ENCODE results near the gene RERE.
A peak's percentile ranks its signal among the peaks of the same experiment; 100 is the strongest.

RERE gene

DNA sequence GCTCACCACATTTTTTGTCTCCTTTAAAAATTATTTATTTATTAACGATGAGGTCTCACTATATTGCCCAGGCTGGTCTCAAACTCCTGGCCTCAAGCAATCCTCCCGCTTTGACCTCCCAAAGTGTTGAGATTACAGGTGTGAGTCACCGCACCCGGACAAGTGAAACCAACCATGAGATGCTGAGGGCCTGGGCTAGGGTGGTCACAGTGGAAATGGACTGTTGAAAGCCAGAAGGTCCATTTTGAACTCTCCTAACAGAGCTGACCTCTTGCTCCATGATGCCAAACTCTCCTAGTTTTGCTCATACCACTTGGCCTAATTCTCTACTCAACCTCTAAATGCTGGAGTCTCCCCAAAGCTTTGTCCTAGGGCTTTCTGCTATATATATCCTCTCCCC, 390.4 kb downstream of the RERE start:
- Histone ChIP-seq H3K4me3 (ENCODE audit: low read depth in 1 of 5, low read length in 5 of 5) (no peak overlapping the region), H3K27ac (ENCODE audit: low read depth, low read length) (no peak overlapping the region), H3K9me3 (ENCODE audit: control insufficient read depth in 5 of 5, low read length in 5 of 5) (no peaks in the 10 kb centered on the region), H3K27me3 (ENCODE audit: control insufficient read depth in 5 of 5, insufficient read depth in 4 of 5, low read length in 5 of 5) (no peaks in the 10 kb centered on the region), H3K36me3 (ENCODE audit: control insufficient read depth in 5 of 5, insufficient read depth in 5 of 5, low read length in 5 of 5) (no peaks in the 10 kb centered on the region), H3K4me1 (ENCODE audit: control insufficient read depth in 5 of 5, insufficient read depth in 5 of 5, low read length in 5 of 5) (peaks cover 5 to 49% (median 31%) of the 10 kb centered on the region in 5 donors), H3K9ac (ENCODE audit: low read length in 5 of 5) (no peak overlapping the region)

- Histone ChIP-seq H3K27ac (ENCODE audit: low read depth, low read length) (no peak overlapping the region), H3K4me1 (ENCODE audit: control insufficient read depth in 5 of 5, insufficient read depth in 5 of 5, low read length in 5 of 5) (peaks cover 5 to 59% (median 43%) of the 10 kb centered on the region in 5 donors), H3K9ac (ENCODE audit: low read length in 5 of 5) (no peak overlapping the region), H3K4me3 (ENCODE audit: low read depth in 1 of 5, low read length in 5 of 5) (no peak overlapping the region), H3K27me3 (ENCODE audit: control insufficient read depth in 5 of 5, insufficient read depth in 4 of 5, low read length in 5 of 5) (no peaks in the 10 kb centered on the region), H3K36me3 (ENCODE audit: control insufficient read depth in 5 of 5, insufficient read depth in 5 of 5, low read length in 5 of 5) (no peaks in the 10 kb centered on the region), H3K9me3 (ENCODE audit: control insufficient read depth in 5 of 5, low read length in 5 of 5) (no peaks in the 10 kb centered on the region)
These were observed 391.7 kb downstream of the RERE start for GRCh38 chr1:8425781-8426161.

DNA sequence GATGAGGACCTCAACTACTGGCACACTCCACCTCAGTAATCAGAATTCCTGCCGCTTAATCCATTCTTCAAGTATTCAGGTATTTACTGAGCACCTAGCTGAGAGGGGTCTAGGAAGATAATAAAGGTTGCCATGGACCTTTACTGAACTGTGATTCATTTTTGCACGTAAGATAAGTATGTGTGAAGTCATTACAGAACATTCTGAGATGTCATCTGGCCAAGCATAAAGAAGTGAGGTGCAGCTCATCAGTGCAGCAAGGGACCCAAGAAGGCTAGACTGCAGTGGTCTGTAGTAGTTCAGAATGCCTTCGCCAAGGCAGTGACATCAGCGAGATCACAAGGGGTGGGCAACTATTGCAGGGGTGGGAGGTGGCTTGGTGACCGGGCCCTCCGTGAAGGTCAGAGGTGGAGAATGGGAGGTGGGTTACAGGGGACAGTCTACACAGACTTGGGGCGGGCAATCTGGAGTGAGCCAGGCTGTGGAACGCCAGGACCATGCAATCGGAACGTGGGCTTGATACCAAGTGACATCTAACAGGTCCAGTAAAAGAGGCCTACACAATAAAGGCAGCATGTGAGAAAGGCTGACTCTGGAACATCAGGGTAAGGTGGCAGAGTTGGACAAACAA, 392.2 kb downstream of the RERE start:
- peak overlapping the region; percentile 93 for H3K27ac ChIP-seq (ENCODE audit: low read depth, low read length)
- H3K4me1 ChIP-seq (ENCODE audit: control insufficient read depth in 5 of 5, insufficient read depth in 5 of 5, low read length in 5 of 5): peaks cover 7 to 64% (median 48%) of the 10 kb centered on the region in 5 donors
- peak overlapping the region in 1 of 5 donors; percentile 86 for H3K9ac ChIP-seq (ENCODE audit: low read length in 5 of 5)
- peak overlapping the region in 3 of 5 donors; percentile 70 to 89 (median 82) for H3K4me3 ChIP-seq (ENCODE audit: low read depth in 1 of 5, low read length in 5 of 5)
- H3K36me3 ChIP-seq (ENCODE audit: control insufficient read depth in 5 of 5, insufficient read depth in 5 of 5, low read length in 5 of 5): no peaks in the 10 kb centered on the region
- H3K27me3 ChIP-seq (ENCODE audit: control insufficient read depth in 5 of 5, insufficient read depth in 4 of 5, low read length in 5 of 5): no peaks in the 10 kb centered on the region
- no peaks in the 10 kb centered on the region for H3K9me3 ChIP-seq (ENCODE audit: control insufficient read depth in 5 of 5, low read length in 5 of 5)

DNA sequence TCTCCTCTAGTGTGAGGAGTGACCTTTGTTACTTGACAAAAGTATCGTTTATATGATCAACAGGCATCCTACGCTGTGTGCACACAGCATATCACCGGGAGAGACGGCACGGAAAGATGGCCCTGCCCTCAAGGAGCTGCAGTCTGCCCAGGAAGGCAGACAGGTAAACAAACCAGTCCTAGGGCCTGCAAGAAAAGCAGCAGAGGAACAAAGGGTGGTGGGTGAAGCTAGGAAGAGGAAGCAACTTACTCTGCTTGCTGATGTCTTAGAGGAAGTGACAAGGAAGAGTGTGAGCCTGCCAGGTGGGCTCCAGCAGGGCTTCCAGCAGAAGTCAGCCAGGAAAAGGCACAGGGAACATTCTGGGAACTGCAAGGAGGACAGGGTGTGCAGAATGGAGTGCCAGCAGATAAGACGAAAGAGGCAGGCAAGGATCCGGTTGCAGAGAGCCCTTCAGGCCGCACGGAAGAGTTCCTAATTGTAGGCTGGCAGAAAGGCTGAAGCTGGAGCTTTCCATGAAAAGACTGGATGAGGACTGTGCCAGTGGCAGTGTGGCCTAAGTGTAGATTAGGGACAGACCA, 392.8 kb downstream of the RERE start:
- Histone ChIP-seq H3K27me3 (ENCODE audit: control insufficient read depth in 5 of 5, insufficient read depth in 4 of 5, low read length in 5 of 5) (no peaks in the 10 kb centered on the region), H3K9ac (ENCODE audit: low read length in 5 of 5) (peak overlapping the region in 4 of 5 donors; percentile 83 to 96 (median 88))

GRCh38 chr1:8423692-8424538, 393.5 kb downstream of the RERE start:
- Histone ChIP-seq H3K27ac (ENCODE audit: low read depth, low read length) (peak overlapping the region; percentile 99), H3K27me3 (ENCODE audit: control insufficient read depth in 5 of 5, insufficient read depth in 4 of 5, low read length in 5 of 5) (no peaks in the 10 kb centered on the region), H3K4me1 (ENCODE audit: control insufficient read depth in 5 of 5, insufficient read depth in 5 of 5, low read length in 5 of 5) (peaks cover 15 to 73% (median 56%) of the 10 kb centered on the region in 5 donors), H3K9ac (ENCODE audit: low read length in 5 of 5) (peak overlapping the region in 4 of 5 donors; percentile 83 to 98 (median 92)), H3K9me3 (ENCODE audit: control insufficient read depth in 5 of 5, low read length in 5 of 5) (no peaks in the 10 kb centered on the region), H3K4me3 (ENCODE audit: low read depth in 1 of 5, low read length in 5 of 5) (peak overlapping the region; percentile 70 to 97 (median 92)), H3K36me3 (ENCODE audit: control insufficient read depth in 5 of 5, insufficient read depth in 5 of 5, low read length in 5 of 5) (peaks cover 0 to 7% (median 3%) of the 10 kb centered on the region in 5 donors)

More for the DNA sequence above, 392.8 kb downstream of the RERE start:
- Histone ChIP-seq H3K36me3 (ENCODE audit: control insufficient read depth in 5 of 5, insufficient read depth in 5 of 5, low read length in 5 of 5) (peaks cover 0 to 6% (median 2%) of the 10 kb centered on the region in 5 donors), H3K4me1 (ENCODE audit: control insufficient read depth in 5 of 5, insufficient read depth in 5 of 5, low read length in 5 of 5) (peaks cover 11 to 71% (median 55%) of the 10 kb centered on the region in 5 donors), H3K9me3 (ENCODE audit: control insufficient read depth in 5 of 5, low read length in 5 of 5) (no peaks in the 10 kb centered on the region), H3K4me3 (ENCODE audit: low read depth in 1 of 5, low read length in 5 of 5) (peak overlapping the region; percentile 68 to 92 (median 82)), H3K27ac (ENCODE audit: low read depth, low read length) (peak overlapping the region; percentile 93)

GRCh38 chr1:8423269-8423691, 394.2 kb downstream of the RERE start:
- peak overlapping the region; percentile 89 to 97 (median 93) for H3K4me3 ChIP-seq (ENCODE audit: low read depth in 1 of 5, low read length in 5 of 5)
- peak overlapping the region; percentile 81 to 99 (median 97) for H3K9ac ChIP-seq (ENCODE audit: low read length in 5 of 5)
- no peaks in the 10 kb centered on the region for H3K9me3 ChIP-seq (ENCODE audit: control insufficient read depth in 5 of 5, low read length in 5 of 5)
- H3K36me3 ChIP-seq (ENCODE audit: control insufficient read depth in 5 of 5, insufficient read depth in 5 of 5, low read length in 5 of 5): peaks cover 0 to 12% (median 4%) of the 10 kb centered on the region in 5 donors
- H3K27me3 ChIP-seq (ENCODE audit: control insufficient read depth in 5 of 5, insufficient read depth in 4 of 5, low read length in 5 of 5): no peaks in the 10 kb centered on the region
- H3K4me1 ChIP-seq (ENCODE audit: control insufficient read depth in 5 of 5, insufficient read depth in 5 of 5, low read length in 5 of 5): peaks cover 15 to 74% (median 60%) of the 10 kb centered on the region in 5 donors
- H3K27ac ChIP-seq (ENCODE audit: low read depth, low read length): peak overlapping the region; percentile 99

DNA sequence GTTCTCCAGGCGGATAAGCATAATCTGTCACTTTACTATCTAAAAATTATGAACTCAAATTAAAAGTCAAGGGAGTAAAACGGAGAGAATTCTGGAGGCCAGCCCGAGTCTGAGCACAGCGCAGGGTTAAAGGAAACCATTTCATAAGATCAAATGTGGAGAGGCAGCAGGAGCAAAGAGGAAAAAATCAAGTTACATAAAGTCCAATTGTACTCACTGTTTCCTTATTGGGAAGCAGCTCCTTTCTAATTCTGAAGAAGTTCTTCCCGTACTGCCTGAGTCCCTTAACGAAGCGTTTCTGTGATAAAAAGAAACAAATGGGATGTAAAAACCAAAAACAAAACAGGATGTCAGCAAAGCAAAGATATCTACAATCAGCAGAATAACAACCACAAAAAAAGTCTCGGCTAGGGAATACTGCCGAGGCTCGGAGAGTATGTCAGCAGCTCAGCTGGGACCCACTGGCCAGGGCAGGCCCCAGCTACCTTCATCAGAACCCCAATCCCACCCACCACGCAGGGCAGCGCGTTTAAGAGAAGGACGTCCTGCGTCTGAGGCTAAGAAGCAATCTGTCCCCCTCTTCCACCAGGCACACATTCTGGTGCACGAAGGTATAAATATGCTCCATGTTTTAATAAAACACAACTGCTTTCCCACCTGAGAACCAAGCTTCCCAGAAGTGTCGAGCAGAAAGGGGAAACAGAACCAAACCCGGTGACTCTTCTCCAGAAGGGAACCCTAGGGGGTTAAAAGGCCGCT, 394.8 kb downstream of the RERE start:
- H3K27me3 ChIP-seq (ENCODE audit: control insufficient read depth in 5 of 5, insufficient read depth in 4 of 5, low read length in 5 of 5): no peaks in the 10 kb centered on the region
- peak overlapping the region; percentile 89 to 97 (median 93) for H3K4me3 ChIP-seq (ENCODE audit: low read depth in 1 of 5, low read length in 5 of 5)
- H3K4me1 ChIP-seq (ENCODE audit: control insufficient read depth in 5 of 5, insufficient read depth in 5 of 5, low read length in 5 of 5): peaks cover 17 to 77% (median 66%) of the 10 kb centered on the region in 5 donors
- H3K36me3 ChIP-seq (ENCODE audit: control insufficient read depth in 5 of 5, insufficient read depth in 5 of 5, low read length in 5 of 5): peaks cover 2 to 17% (median 8%) of the 10 kb centered on the region in 5 donors
- peak overlapping the region; percentile 81 to 99 (median 97) for H3K9ac ChIP-seq (ENCODE audit: low read length in 5 of 5)
- no peaks in the 10 kb centered on the region for H3K9me3 ChIP-seq (ENCODE audit: control insufficient read depth in 5 of 5, low read length in 5 of 5)
- peak overlapping the region; percentile 99 for H3K27ac ChIP-seq (ENCODE audit: low read depth, low read length)

DNA sequence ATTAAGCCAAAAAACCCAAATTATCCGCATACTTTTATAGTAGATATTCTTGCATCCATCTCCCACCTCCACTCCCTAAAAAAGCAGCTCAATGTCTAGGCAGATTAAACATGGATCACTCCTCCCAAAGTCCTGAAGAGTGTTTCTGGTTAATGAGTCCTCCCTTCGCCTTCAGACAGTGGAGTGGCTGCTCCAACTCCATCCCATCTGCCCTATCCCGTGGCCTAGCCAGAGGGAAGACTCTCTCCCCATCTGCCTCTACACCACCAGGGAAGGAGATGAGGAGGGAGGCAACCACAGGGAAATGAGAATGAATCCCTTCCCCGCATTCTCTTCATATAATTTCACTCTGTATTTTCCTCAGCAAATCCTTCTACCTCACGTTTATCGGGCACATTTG, 395.7 kb downstream of the RERE start:
- no peaks in the 10 kb centered on the region for H3K27me3 ChIP-seq (ENCODE audit: control insufficient read depth in 5 of 5, insufficient read depth in 4 of 5, low read length in 5 of 5)
- peaks cover 17 to 80% (median 72%) of the 10 kb centered on the region in 5 donors for H3K4me1 ChIP-seq (ENCODE audit: control insufficient read depth in 5 of 5, insufficient read depth in 5 of 5, low read length in 5 of 5)
- H3K9me3 ChIP-seq (ENCODE audit: control insufficient read depth in 5 of 5, low read length in 5 of 5): no peaks in the 10 kb centered on the region
- peak overlapping the region; percentile 99 for H3K27ac ChIP-seq (ENCODE audit: low read depth, low read length)
- peaks cover 2 to 17% (median 11%) of the 10 kb centered on the region in 5 donors for H3K36me3 ChIP-seq (ENCODE audit: control insufficient read depth in 5 of 5, insufficient read depth in 5 of 5, low read length in 5 of 5)
- peak overlapping the region; percentile 89 to 97 (median 93) for H3K4me3 ChIP-seq (ENCODE audit: low read depth in 1 of 5, low read length in 5 of 5)
- H3K9ac ChIP-seq (ENCODE audit: low read length in 5 of 5): peak overlapping the region; percentile 81 to 99 (median 97)

- H3K27ac ChIP-seq (ENCODE audit: low read depth, low read length): peak overlapping the region; percentile 99
- H3K27me3 ChIP-seq (ENCODE audit: control insufficient read depth in 5 of 5, insufficient read depth in 4 of 5, low read length in 5 of 5): no peaks in the 10 kb centered on the region
- peak overlapping the region; percentile 8 to 98 (median 35) for H3K9ac ChIP-seq (ENCODE audit: low read length in 5 of 5)
- peak overlapping the region; percentile 89 to 97 (median 93) for H3K4me3 ChIP-seq (ENCODE audit: low read depth in 1 of 5, low read length in 5 of 5)
- no peaks in the 10 kb centered on the region for H3K9me3 ChIP-seq (ENCODE audit: control insufficient read depth in 5 of 5, low read length in 5 of 5)
- H3K36me3 ChIP-seq (ENCODE audit: control insufficient read depth in 5 of 5, insufficient read depth in 5 of 5, low read length in 5 of 5): peaks cover 2 to 23% (median 17%) of the 10 kb centered on the region in 5 donors
- H3K4me1 ChIP-seq (ENCODE audit: control insufficient read depth in 5 of 5, insufficient read depth in 5 of 5, low read length in 5 of 5): peaks cover 17 to 82% (median 78%) of the 10 kb centered on the region in 5 donors
These were observed 397.1 kb downstream of the RERE start for GRCh38 chr1:8420318-8420717.
